SK-N-SH (cell line): ENCODE results near the gene CSNK2B. TPM values are rescaled to one million over a fixed set of nuclear protein-coding genes. Genes with fewer than 3 reads are reported as not detected.

Experiments
- CTCF ChIA-PET: fragments of 300-600, 350-600 bp; formaldehyde crosslinking; extraction: SDS; loops from one replicate; lab custom pipeline; 2021; lab: Yijun Ruan, JAX
- POLR2A ChIA-PET: fragments of 350-600 bp; sonication (Branson Sonifier 250); formaldehyde crosslinking; extraction: SDS; loops from one replicate; lab custom pipeline; 2020; ENCODE audit warnings: antibody characterized with exemption, inconsistent platforms; lab: Yijun Ruan, JAX
- DNase-seq: peaks from one replicate; pipeline ENCODE4 v3.0.0; 2012
- H2AFZ ChIP-seq: fragments of 200-600 bp; sonication (generic); 2 replicates; pipeline ENCODE4 v1.8.1; 2016; ENCODE audit warnings: antibody characterized with exemption, mild to moderate bottlenecking, low read depth
- H3F3A ChIP-seq: fragments of 200-600 bp; sonication (generic); replicated peaks from 2 replicates; pipeline ENCODE3; 2016; ENCODE audit warnings: antibody characterized with exemption, mild to moderate bottlenecking; ENCODE audit not compliant: insufficient read depth
- H3K27ac ChIP-seq, 2 experiments: fragments of 200-500 bp in 1 of 2; fragments of 200-600 bp in 1 of 2; sonication (Bioruptor generic) in 1 of 2; sonication (generic), shearing (Covaris generic) in 1 of 2; 2 replicates each; pipeline versions ENCODE4 v1.5.1 to v1.6.1; 2014 to 2016; ENCODE audit warnings: low read depth in 2 of 2, inconsistent platforms in 1 of 2, low read length in 1 of 2, mild to moderate bottlenecking in 1 of 2, mixed read lengths in 1 of 2
- H3K27me3 ChIP-seq: fragments of 200-600 bp; sonication (generic), shearing (Covaris generic); 2 replicates; pipeline ENCODE4 v1.6.1; 2016; ENCODE audit warnings: mixed run types; ENCODE audit not compliant: insufficient read depth
- H3K36me3 ChIP-seq, 2 experiments: fragments of 200-500 bp in 1 of 2; fragments of 200-600 bp in 1 of 2; sonication (Bioruptor generic) in 1 of 2; sonication (generic) in 1 of 2; replicated peaks in 1 of 2; 2 replicates each; pipeline versions ENCODE3 to v1.5.1; 2014 to 2016; ENCODE audit warnings: low read length in 1 of 2, mild to moderate bottlenecking in 1 of 2; ENCODE audit not compliant: insufficient read depth in 2 of 2, control insufficient read depth in 1 of 2
- H3K4me1 ChIP-seq, 2 experiments: fragments of 200-500 bp in 1 of 2; fragments of 200-600 bp in 1 of 2; sonication (Bioruptor generic) in 1 of 2; sonication (generic), shearing (Covaris generic) in 1 of 2; 2 replicates each; pipeline versions ENCODE4 v1.5.1 to v1.6.1; 2014 to 2016; ENCODE audit warnings: low read depth in 1 of 2, low read length in 1 of 2, mixed run types in 1 of 2; ENCODE audit not compliant: insufficient read depth in 2 of 2, control insufficient read depth in 1 of 2
- H3K4me2 ChIP-seq: fragments of 200-600 bp; sonication (generic), shearing (Covaris generic); 2 replicates; pipeline ENCODE4 v1.6.1; 2017; ENCODE audit warnings: mixed run types
- H3K4me3 ChIP-seq, 2 experiments: fragments of 200-500 bp in 1 of 2; fragments of 200-600 bp in 1 of 2; sonication (Bioruptor generic) in 1 of 2; sonication (generic), shearing (Covaris generic) in 1 of 2; 2 replicates each; pipeline versions ENCODE4 v1.5.1 to v1.8.1; 2014 to 2016; ENCODE audit warnings: low read depth in 2 of 2, inconsistent platforms in 1 of 2, low read length in 1 of 2, mild to moderate bottlenecking in 1 of 2, mixed read lengths in 1 of 2, moderate library complexity in 1 of 2
- H3K79me2 ChIP-seq: fragments of 200-600 bp; sonication (generic); 2 replicates; pipeline ENCODE4 v1.8.1; 2017; ENCODE audit warnings: mild to moderate bottlenecking; ENCODE audit not compliant: insufficient read depth
- H3K9ac ChIP-seq: fragments of 200-600 bp; sonication (generic); 2 replicates; pipeline ENCODE4 v1.6.1; 2017; ENCODE audit warnings: mixed run types
- H3K9me2 ChIP-seq: fragments of 200-600 bp; sonication (generic); 2 replicates; pipeline ENCODE4 v1.6.1; 2017; ENCODE audit warnings: mixed run types
- H3K9me3 ChIP-seq: fragments of 200-600 bp; sonication (generic); 2 replicates; pipeline ENCODE4 v1.6.1; 2017; ENCODE audit warnings: mixed run types, mild to moderate bottlenecking, moderate library complexity
- H4K20me1 ChIP-seq: fragments of 200-600 bp; sonication (generic); 2 replicates; pipeline ENCODE4 v1.6.1; 2017; ENCODE audit warnings: mild to moderate bottlenecking, mixed run types; ENCODE audit not compliant: insufficient read depth
- CHD2 ChIP-seq: fragments of 150-350 bp; IDR thresholded peaks from 2 replicates; pipeline ENCODE4 v1.6.1; 2018; ENCODE audit warnings: low read length; ENCODE audit not compliant: partially characterized antibody
- FOSL2 ChIP-seq: IDR thresholded peaks from 2 replicates; pipeline ENCODE4 v1.4.0; 2012; ENCODE audit warnings: low read depth, mild to moderate bottlenecking, moderate library complexity, borderline replicate concordance
- FOXM1 ChIP-seq: IDR thresholded peaks from 2 replicates; pipeline ENCODE4 v1.4.0; 2012; ENCODE audit warnings: low read depth, mild to moderate bottlenecking
- GATA2 ChIP-seq: sonication (generic); formaldehyde crosslinking; IDR thresholded peaks from 2 replicates; pipeline ENCODE4 v1.5.0; 2020; ENCODE audit warnings: mild to moderate bottlenecking, missing genetic modification reagents
- MXI1 ChIP-seq: IDR thresholded peaks from 2 replicates; pipeline ENCODE4 v1.6.1; 2012; ENCODE audit warnings: mild to moderate bottlenecking, low read depth, low read length, improper control_type of control experiment
- NFIC ChIP-seq: IDR thresholded peaks from 2 replicates; pipeline ENCODE4 v1.4.0; 2012; ENCODE audit warnings: borderline replicate concordance
- NRF1 ChIP-seq: IDR thresholded peaks from 2 replicates; pipeline ENCODE4 v1.6.1; 2012; ENCODE audit warnings: low read depth, mild to moderate bottlenecking, low read length
- POLR2AphosphoS5 ChIP-seq: IDR thresholded peaks from 2 replicates; pipeline ENCODE4 v1.6.1; 2012; ENCODE audit warnings: low read depth, low read length
- RCOR1 ChIP-seq: fragments of 150-350 bp; IDR thresholded peaks from 2 replicates; pipeline ENCODE4 v1.6.1; 2017; ENCODE audit warnings: antibody characterized with exemption, low read length
- RXRA ChIP-seq: IDR thresholded peaks from 2 replicates; pipeline ENCODE4 v1.4.0; 2012; ENCODE audit warnings: low read depth, mild to moderate bottlenecking, borderline replicate concordance
- SIN3A ChIP-seq: IDR thresholded peaks from 2 replicates; pipeline ENCODE4 v1.6.1; 2012; ENCODE audit warnings: low read depth, mild to moderate bottlenecking, low read length, moderate library complexity, borderline replicate concordance
- TAF1 ChIP-seq: IDR thresholded peaks from 2 replicates; pipeline ENCODE4 v1.6.1; 2012; ENCODE audit warnings: low read depth, mild to moderate bottlenecking, low read length, moderate library complexity, borderline replicate concordance
- TCF12 ChIP-seq: IDR thresholded peaks from 2 replicates; pipeline ENCODE4 v1.4.0; 2012
- TEAD4 ChIP-seq: IDR thresholded peaks from 2 replicates; pipeline ENCODE4 v1.4.0; 2012; ENCODE audit warnings: mild to moderate bottlenecking, borderline replicate concordance; ENCODE audit not compliant: insufficient read depth
- WGBS: methylation state at CpG from one replicate; pipeline ENCODE4 v1.1.6; 2017; ENCODE audit warnings: low lambda C conversion rate; 5-methylcytosine and 5-hydroxymethylcytosine counted together
- polyA plus RNA-seq, 3 experiments: library from polyadenylated mRNA; depleted of rRNA; stranded (reverse); fragments of >200 nt; gene quantifications; 2 replicates each; pipeline ENCODE4 v1.2.3, GENCODE V29; 2012
- TF ChIP-seq, protein P1 (sequence below): IDR thresholded peaks from 2 replicates; pipeline ENCODE4 v1.4.0; 2012; ENCODE audit warnings: low read depth, borderline replicate concordance
- TF ChIP-seq, protein P2 (sequence below): fragments of 150-350 bp; IDR thresholded peaks from 2 replicates; pipeline ENCODE4 v1.6.1; 2016; ENCODE audit warnings: mild to moderate bottlenecking, low read depth, low read length
- TF ChIP-seq, protein P3 (sequence below): IDR thresholded peaks from 2 replicates; pipeline ENCODE4 v1.6.1; 2012; ENCODE audit warnings: mild to moderate bottlenecking, low read depth, low read length, moderate library complexity

CSNK2B gene
- polyA plus RNA-seq, 1 of the 3 experiments (the other 2 are of a cell fraction), result 101 TPM

DNA sequence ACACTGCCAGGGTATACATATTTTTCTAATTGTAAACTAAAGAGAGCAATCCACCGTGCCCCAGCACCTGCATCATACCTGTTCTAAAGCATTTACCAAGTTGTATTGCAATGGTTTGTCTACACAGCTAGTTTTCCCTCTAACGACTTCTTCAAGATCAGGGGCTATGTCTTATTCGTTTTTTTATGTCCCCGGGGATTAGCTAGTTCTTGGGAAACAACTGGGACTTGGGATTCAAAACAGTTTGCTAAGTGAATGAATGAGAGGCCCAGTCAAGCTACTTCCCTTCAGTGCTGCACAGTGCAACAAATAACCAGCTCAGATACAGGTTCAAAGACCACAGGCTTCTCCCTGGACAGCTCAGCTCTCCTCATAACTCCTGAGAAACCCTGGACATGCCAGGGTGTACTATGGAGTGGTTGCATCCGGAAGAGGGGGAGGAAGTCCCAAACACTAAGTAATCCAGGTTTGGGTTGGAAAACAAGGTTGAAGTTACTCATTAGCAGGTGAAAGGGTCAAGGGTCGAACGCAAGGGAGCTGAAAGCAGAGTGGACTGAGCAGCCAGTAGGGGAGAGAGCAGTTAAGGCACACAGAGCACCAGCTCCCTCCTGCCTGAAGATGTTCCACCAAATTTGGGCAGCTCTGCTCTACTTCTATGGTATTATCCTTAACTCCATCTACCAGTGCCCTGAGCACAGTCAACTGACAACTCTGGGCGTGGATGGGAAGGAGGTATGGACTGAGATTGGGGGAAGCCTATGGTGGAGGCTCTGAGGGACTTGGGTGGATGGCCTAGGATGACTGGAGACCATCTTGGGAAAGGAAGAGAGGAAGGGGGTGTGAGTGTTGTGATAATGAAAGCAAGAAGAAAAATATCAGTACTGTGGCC is 10.3 kb upstream of the CSNK2B start, which contains the start of gene APOM:
APOM (plus strand) TSS at position 546 of the 889 bp plus-strand sequence; CDS start at position 619, 73 bp downstream.
- 89% methylated on average over 8 of the region's 8 CpGs for WGBS
- DNase-seq, result no peak
- Histone ChIP-seq H3K9ac (no peak within 1 kb of the TSS), H3K4me1 (peaks cover 17 to 29% of the 10 kb centered on the region in 2 experiments), H3K79me2 (peaks cover 83% of the 10 kb centered on the region), H3K4me3 (no peak within 1 kb of the TSS), H2AFZ (no peak within 1 kb of the TSS), H3F3A (peaks cover 27% of the 10 kb centered on the region), H3K4me2 (no peak within 1 kb of the TSS), H3K9me2 (no peaks in the 10 kb centered on the region), H3K27ac (no peak within 1 kb of the TSS), H4K20me1 (peaks cover 8% of the 10 kb centered on the region; the same call in 1 of the 2 replicates), H3K27me3 (no peaks in the 10 kb centered on the region), H3K9me3 (no peaks in the 10 kb centered on the region), H3K36me3 (peaks cover 3 to 5% of the 10 kb centered on the region in 2 experiments)
- TF ChIP-seq, protein P1, sequence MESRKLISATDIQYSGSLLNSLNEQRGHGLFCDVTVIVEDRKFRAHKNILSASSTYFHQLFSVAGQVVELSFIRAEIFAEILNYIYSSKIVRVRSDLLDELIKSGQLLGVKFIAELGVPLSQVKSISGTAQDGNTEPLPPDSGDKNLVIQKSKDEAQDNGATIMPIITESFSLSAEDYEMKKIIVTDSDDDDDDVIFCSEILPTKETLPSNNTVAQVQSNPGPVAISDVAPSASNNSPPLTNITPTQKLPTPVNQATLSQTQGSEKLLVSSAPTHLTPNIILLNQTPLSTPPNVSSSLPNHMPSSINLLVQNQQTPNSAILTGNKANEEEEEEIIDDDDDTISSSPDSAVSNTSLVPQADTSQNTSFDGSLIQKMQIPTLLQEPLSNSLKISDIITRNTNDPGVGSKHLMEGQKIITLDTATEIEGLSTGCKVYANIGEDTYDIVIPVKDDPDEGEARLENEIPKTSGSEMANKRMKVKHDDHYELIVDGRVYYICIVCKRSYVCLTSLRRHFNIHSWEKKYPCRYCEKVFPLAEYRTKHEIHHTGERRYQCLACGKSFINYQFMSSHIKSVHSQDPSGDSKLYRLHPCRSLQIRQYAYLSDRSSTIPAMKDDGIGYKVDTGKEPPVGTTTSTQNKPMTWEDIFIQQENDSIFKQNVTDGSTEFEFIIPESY, result no peak
- TF ChIP-seq FOSL2, result no peak
- TF ChIP-seq SIN3A, result no peak
- no peak for TF ChIP-seq GATA2 (CRISPR knock-in tag)
- no peak for TF ChIP-seq CHD2
- TF ChIP-seq RCOR1, result no peak
- no peak for TF ChIP-seq FOXM1
- TF ChIP-seq TAF1, result no peak
- no peak for TF ChIP-seq RXRA
- no peak for TF ChIP-seq NRF1
- TF ChIP-seq TEAD4, result no peak
- TF ChIP-seq MXI1, result no peak
- TF ChIP-seq, protein P2, sequence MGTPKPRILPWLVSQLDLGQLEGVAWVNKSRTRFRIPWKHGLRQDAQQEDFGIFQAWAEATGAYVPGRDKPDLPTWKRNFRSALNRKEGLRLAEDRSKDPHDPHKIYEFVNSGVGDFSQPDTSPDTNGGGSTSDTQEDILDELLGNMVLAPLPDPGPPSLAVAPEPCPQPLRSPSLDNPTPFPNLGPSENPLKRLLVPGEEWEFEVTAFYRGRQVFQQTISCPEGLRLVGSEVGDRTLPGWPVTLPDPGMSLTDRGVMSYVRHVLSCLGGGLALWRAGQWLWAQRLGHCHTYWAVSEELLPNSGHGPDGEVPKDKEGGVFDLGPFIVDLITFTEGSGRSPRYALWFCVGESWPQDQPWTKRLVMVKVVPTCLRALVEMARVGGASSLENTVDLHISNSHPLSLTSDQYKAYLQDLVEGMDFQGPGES, result no peak
- TF ChIP-seq NFIC, result no peak
- no peak for TF ChIP-seq TCF12
- TF ChIP-seq, protein P3, sequence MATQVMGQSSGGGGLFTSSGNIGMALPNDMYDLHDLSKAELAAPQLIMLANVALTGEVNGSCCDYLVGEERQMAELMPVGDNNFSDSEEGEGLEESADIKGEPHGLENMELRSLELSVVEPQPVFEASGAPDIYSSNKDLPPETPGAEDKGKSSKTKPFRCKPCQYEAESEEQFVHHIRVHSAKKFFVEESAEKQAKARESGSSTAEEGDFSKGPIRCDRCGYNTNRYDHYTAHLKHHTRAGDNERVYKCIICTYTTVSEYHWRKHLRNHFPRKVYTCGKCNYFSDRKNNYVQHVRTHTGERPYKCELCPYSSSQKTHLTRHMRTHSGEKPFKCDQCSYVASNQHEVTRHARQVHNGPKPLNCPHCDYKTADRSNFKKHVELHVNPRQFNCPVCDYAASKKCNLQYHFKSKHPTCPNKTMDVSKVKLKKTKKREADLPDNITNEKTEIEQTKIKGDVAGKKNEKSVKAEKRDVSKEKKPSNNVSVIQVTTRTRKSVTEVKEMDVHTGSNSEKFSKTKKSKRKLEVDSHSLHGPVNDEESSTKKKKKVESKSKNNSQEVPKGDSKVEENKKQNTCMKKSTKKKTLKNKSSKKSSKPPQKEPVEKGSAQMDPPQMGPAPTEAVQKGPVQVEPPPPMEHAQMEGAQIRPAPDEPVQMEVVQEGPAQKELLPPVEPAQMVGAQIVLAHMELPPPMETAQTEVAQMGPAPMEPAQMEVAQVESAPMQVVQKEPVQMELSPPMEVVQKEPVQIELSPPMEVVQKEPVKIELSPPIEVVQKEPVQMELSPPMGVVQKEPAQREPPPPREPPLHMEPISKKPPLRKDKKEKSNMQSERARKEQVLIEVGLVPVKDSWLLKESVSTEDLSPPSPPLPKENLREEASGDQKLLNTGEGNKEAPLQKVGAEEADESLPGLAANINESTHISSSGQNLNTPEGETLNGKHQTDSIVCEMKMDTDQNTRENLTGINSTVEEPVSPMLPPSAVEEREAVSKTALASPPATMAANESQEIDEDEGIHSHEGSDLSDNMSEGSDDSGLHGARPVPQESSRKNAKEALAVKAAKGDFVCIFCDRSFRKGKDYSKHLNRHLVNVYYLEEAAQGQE, result no peak
- TF ChIP-seq POLR2AphosphoS5, result no peak
- ChIA-PET CTCF (interaction anchor here (1.2 kb wide), 1 partner anchor 9 kb away, joined by 3 read pairs; the partner anchor contains the start of gene GPANK1), POLR2A (interaction anchor here (1.0 kb wide), 1 partner anchor 228 kb away, joined by 3 read pairs; no protein-coding TSS in a partner anchor)
